ENCODE measurements around the gene ASAP2.
"Not testable (repeated sequence)": the region's sequence is repeated elsewhere in the genome, so short reads cannot be mapped to it uniquely, and the experiment has no call there.

The ASAP2 gene

GRCh38 chr2:9378433-9379390, 172.1 kb downstream of the ASAP2 start:
- no peak for DNase-seq (ENCODE audit: low read depth in 2 of 2)

DNA sequence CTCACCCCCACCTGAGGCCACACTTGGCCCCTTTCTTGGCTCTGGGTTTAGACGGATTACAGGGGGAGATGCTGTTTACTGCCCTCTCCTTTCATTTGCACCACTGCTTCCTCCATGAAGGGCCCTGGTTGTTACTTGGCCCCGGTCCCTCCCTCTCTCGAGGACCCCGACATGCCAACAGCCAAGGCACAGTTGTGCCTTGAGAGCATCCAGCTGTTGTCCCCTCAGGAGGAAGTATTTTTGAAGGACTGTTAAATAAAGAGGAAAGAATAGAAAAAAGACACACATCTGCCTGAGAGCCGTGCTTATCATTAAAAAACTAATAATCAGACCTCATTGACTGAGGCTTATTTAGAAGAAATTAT, 172.8 kb downstream of the ASAP2 start:
- DNase-seq (ENCODE audit: low read depth in 2 of 2): no peak

DNA sequence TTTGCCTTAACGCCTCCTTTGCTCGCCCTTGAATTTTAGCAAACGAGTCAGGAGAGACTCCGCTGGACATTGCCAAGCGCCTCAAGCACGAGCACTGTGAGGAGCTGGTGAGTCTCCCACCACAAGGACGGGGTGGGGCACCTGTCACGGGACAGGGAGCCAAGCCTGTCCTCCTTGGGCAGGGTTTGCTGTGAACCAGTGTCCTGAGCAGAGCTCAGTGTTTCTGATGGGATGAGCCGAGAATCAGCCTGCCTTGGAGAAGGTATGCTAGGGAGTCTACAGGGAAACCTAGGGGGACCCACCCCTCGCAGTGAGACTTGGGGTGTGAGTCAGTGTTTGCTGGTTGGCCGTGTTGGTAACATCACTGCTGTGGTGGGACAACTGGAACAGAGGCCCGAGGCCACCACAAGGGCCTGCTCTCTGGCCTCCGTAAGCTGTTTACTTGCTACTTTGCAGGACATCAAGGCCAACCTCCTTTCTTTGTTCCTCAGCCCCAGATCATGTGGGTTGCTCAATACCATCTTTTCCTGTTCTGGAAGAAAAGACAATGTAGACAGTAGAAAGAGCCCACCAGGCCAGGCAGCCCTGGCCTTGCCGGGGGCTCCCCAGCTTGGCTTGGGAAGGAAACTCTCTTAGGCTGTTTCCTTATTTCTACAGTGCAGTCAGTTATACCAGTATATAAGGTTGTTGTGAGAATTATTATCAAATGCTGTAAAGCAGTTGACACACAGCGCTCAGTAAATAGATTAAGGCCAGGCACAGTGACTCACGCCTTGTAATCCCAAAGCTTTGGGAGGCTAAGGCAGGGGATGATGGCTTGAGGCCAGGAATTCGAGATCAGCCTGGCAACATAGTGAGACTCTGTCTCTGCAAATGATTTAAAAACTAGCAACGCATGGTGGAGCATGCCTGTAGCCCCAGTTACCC, 174.4 kb downstream of the ASAP2 start:
- no peak for DNase-seq (ENCODE audit: low read depth in 2 of 2)

- no peak for DNase-seq (ENCODE audit: low read depth in 2 of 2)
Measured at GRCh38 chr2:9382604-9383235, 176.1 kb downstream of the ASAP2 start.

- DNase-seq (ENCODE audit: low read depth in 2 of 2): no peak
Measured at GRCh38 chr2:9384521-9384920, 177.9 kb downstream of the ASAP2 start.

- no peak for DNase-seq (ENCODE audit: low read depth in 2 of 2)
Measured at GRCh38 chr2:9385841-9386240, 179.2 kb downstream of the ASAP2 start.

- DNase-seq (ENCODE audit: low read depth in 2 of 2): no peak
Measured at GRCh38 chr2:9388199-9388681, 181.6 kb downstream of the ASAP2 start.

GRCh38 chr2:9388950-9389911, 182.6 kb downstream of the ASAP2 start:
- DNase-seq (ENCODE audit: low read depth in 2 of 2): no peak

DNA sequence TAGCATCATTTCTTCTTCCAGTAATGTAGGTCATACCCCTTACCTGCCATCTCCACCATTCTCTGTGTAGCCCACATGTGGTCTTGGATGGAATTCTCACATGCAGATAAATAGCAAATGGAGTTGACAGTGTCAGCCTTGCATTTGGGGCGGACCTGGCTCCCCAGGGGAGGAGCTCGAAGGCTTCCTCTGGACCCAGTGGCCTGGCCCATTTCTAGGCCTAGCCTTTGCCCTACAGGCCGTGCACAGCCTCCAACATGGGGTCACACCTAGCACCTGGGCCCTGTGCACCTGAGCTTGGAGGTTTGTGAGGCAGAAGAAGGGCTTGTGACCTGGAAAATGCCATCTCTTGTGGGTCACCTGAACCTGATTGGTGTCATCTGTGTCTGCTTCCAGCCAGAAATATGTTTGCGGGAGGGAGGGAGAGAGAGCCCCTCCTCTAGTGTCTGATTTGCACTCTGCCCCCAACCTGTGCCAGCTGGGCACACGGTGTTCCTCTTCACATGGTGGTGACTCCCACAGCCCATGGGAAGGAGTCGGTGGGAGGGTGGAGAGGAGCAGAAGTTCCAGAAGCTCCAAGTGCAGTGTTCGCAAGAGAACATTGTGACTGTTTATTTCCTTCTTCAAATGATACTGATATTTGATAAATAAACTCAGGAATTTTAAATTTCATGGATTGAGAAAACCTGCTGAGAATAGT, 183.7 kb downstream of the ASAP2 start:
- DNase-seq (ENCODE audit: low read depth in 2 of 2): no peak

- DNase-seq (ENCODE audit: low read depth in 2 of 2): no peak
Measured at GRCh38 chr2:9390991-9391390, 184.4 kb downstream of the ASAP2 start.

DNA sequence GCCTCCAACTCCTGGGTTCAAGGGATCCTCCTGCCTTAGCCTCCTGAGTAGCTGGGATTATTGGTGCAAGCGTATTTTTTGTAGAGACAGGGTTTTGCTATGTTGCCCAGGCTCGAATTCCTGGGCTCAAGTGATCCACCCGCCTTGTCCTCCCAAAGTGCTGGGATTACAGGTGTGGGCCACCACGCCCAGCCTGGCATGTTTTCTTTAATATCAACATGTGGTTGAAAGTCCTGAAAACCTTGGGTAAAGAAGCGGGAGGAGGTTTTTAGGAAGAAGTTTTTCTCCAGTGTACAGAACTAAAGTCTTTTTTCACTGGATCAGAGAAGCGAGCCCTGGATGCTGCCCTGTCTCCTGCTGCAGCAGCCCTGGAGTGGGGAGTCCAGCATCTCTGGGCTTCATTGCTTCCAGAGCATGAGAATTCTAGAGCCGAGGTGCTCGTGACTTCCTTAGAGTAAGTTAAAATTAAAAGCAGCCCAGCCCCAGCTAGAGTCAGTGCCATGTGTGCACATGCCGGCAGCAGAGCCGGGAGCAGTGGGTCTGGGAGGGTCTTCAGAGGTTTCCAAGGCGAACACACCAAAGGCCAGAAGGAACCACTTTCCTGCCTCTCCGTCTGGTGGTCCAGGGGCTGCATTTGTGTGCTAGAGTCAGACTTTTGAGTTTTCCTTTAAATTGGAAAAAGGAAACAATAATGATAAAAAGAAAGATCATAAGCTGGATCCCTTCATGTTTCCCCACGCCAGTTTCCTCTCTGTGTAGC, 185.5 kb downstream of the ASAP2 start:
- no peak for DNase-seq (ENCODE audit: low read depth in 2 of 2)

DNA sequence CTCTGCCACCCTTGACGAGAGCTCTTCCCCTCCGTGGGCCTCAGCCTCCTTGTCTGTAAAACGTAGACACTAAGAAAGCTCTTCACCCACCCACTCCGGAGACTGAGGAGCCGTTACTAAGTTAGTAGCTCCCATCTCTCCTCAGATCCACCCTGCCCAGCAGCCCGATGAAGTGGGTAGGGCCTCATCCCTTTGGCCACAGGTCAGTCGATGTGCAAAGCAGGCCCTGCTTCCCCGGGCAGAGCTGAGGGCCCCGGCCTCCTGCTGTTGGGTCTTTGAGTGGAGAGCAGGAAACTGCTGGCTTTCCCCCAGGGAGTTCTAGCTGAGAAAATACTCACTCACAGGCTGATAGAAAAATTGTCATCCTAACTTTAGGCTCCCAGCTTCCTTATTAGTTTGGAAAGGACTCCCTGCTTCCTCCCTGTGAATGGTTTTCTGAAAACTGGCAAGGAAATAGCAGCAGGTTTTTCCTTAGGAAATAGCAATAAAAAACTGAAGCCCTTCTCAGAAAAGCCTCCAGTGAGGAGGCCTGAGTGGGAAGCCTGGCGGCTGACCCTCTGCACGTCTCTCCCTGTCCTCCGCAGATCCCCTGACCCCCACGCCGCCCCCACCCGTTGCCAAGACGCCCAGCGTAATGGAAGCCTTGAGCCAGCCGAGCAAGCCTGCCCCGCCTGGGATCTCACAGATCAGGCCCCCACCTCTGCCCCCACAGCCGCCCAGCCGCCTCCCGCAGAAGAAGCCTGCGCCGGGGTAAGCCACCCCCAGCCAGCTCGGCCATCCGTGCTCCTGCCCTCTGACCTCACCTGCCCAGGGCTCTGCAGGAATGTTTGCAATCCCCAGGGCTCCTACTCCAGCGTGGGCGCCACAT, 186.5 kb downstream of the ASAP2 start:
- DNase-seq (ENCODE audit: low read depth in 2 of 2): no peak

GRCh38 chr2:9394816-9395215, 188.2 kb downstream of the ASAP2 start:
- no peak for DNase-seq (ENCODE audit: low read depth in 2 of 2)

DNA sequence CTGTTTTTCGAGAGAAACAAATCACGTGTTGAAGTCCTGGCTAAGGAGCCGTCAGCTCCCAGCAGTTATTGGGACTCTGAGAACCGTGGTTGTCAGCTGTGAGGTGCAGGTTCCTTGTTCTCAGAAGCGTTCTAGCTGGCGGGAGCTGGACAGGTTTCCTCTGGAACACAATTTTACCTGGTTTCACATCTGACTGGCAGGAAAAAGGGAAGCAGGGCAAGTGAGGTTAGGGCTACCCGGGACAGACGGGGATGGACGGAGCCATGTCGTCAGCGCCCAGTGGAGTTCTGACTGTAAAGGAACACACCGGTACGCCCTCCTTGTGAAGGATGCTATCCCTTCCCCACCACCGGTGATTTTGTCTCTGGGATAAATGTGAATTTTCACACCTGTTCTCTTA, 190.6 kb downstream of the ASAP2 start:
- no peak for DNase-seq (ENCODE audit: low read depth in 2 of 2)

DNA sequence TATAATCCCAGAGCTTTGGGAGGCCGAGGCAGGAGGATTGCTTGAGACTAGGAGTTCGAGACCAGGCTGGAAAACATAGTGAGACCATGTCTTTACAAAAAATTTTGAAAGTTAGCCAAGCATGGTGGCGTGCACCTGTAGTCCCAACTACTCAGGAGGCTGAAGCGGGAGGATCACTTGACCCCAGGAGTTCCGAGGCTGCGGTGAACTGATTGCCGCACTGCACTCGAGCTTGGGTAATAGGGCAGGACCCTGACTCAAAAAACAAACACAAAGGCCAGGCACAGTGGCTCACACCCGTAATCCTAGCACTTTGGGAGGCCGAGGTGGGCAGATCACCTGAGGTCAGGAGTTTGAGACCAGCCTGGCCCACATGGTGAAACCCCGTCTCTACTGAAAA, 191.6 kb downstream of the ASAP2 start:
- not testable (repeated sequence) for DNase-seq (ENCODE audit: low read depth in 2 of 2)

- no peak for DNase-seq (ENCODE audit: low read depth in 2 of 2)
Measured at GRCh38 chr2:9398881-9399780, 192.5 kb downstream of the ASAP2 start.

DNA sequence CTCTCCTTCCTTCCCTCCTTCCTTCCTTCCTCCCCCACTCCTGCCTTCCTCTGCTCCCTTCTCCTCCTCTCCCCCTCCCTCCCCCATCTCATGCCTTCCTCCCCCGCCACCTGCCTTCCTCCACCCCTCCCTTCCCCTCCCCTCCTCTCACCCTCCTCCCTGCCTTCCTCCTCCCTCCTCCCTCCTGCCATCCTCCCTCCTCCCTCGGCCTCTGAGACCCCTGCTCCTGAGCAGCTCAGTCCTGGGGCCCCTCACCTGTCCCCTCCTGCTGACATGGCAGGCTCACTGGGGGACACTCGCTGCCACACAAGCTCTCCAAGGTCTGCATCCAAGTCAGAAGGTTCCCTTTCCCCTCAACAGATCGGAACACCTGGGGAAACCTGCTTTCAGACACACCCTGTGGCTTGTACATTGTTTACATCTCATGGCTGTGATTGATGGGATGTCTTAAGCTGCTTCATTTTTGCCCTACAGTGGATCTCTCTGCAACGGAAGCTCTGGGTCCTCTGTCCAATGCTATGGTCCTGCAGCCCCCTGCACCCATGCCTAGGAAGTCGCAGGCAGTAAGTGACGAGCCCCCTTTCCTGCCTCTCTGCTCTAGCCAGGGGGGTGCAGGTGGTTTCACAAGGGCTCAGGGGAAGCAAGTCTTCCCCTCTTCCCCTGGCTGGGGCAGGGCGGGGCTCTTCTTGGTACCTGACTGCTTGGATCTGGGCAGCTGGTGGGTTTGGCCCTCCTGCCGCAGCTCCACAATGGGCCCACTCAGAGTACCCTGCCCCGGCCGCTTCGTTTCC, 193.9 kb downstream of the ASAP2 start:
- no peak for DNase-seq (ENCODE audit: low read depth in 2 of 2)
